Immature natural killer cell (primary cell): ENCODE measurements around the gene CEACAM21. TPM values are rescaled to one million over a fixed set of nuclear protein-coding genes. Genes with fewer than 3 reads are reported as not detected.

Experiments used
- DNase-seq, 3 donors: peaks; one replicate each; pipeline ENCODE4 v3.0.0; 2022; ENCODE audit warnings: mixed read lengths in 1 of 3
- H3K27ac Mint-ChIP-seq, 6 donors: one replicate each; pipeline ENCODE4 v1.8.0; 2020; ENCODE audit warnings: mixed read lengths in 6 of 6, mild to moderate bottlenecking in 5 of 6, inconsistent platforms in 4 of 6, moderate library complexity in 3 of 6
- H3K27me3 Mint-ChIP-seq, 3 donors: one replicate each; pipeline ENCODE4 v1.8.0; 2020 to 2021; ENCODE audit warnings: low read depth in 3 of 3, mild to moderate bottlenecking in 3 of 3, mixed read lengths in 3 of 3, moderate library complexity in 3 of 3, inconsistent platforms in 1 of 3
- H3K36me3 Mint-ChIP-seq, 3 donors: one replicate each; pipeline ENCODE4 v1.8.0; 2020; ENCODE audit warnings: mixed read lengths in 3 of 3, inconsistent platforms in 2 of 3, mild to moderate bottlenecking in 2 of 3
- H3K4me1 Mint-ChIP-seq, 2 donors: one replicate each; pipeline ENCODE4 v1.8.0; 2020; ENCODE audit warnings: inconsistent platforms in 2 of 2, mild to moderate bottlenecking in 2 of 2, mixed read lengths in 2 of 2, moderate library complexity in 1 of 2
- H3K4me3 Mint-ChIP-seq, 5 donors: one replicate each; pipeline ENCODE4 v1.8.0; 2020; ENCODE audit warnings: mild to moderate bottlenecking in 5 of 5, mixed read lengths in 5 of 5, inconsistent platforms in 3 of 5, moderate library complexity in 3 of 5
- H3K9me3 Mint-ChIP-seq, 6 donors: one replicate each; pipeline ENCODE4 v1.8.0; 2020; ENCODE audit warnings: mild to moderate bottlenecking in 6 of 6, mixed read lengths in 6 of 6, inconsistent platforms in 4 of 6, moderate library complexity in 3 of 6
- polyA plus RNA-seq, 3 donors: library from polyadenylated mRNA; unstranded; fragments of 300-500 nt; fragmentation: Illumina TruSeq; gene quantifications; one replicate each; pipeline ENCODE4 v1.2.3, GENCODE V29; 2021

The CEACAM21 gene
- 10 to 100 TPM; 16.0 to 44.9 (median 43.7) TPM for polyA plus RNA-seq

DNA sequence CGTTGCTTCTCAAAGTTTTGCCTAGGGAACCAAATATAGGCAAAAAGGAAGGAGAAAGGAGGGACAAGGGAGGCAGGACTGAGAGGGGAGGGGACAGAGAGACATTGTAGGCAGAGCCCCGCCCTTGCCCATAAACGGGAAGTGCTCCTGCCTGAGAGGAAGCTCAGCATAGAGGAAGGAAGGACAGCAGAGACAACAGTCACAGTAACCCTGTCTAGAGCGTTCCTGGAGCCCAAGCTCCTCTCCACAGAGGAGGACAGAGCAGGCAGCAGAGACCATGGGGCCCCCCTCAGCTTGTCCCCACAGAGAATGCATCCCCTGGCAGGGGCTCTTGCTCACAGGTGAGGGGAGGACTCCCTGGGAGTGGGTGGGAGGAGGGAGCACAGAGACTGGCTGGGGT, at the start of gene CEACAM21:
TSS of gene CEACAM21 (plus strand) at position 169 of the 400 bp plus-strand sequence. CDS start at position 278, 109 bp downstream.
- no peak for DNase-seq
- no peaks in the 10 kb centered on the region for H3K27me3 Mint-ChIP-seq
- peak within 1 kb of the TSS; percentile 64 to 80 (median 76) for H3K27ac Mint-ChIP-seq
- peaks cover 19 to 30% of the 10 kb centered on the region in 2 donors for H3K4me1 Mint-ChIP-seq
- peak within 1 kb of the TSS; percentile 4 to 68 (median 14) for H3K4me3 Mint-ChIP-seq
- H3K9me3 Mint-ChIP-seq = peaks cover 0 to 6% (median 0%) of the 10 kb centered on the region in 6 donors
- H3K36me3 Mint-ChIP-seq = peaks cover 15 to 39% (median 16%) of the 10 kb centered on the region in 3 donors

DNA sequence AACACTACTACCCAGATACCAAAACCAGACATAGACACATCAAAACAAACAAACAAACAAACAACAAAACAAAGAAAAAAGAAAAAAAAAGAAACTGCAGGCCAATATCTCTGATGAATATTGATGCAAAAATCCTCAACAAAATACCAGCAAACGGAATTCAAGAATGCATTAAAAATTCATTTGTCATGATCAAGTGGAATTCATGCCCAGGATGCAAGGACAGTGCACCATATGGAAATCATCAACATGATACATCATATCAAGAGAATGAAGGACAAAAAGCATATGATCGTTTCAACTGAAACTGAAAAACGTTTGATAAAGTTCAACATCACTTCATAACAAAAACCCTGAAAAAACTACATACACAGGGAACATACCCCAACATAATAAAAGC, 48.9 kb upstream of the CEACAM21 start:
- DNase-seq = no peak
- H3K4me1 Mint-ChIP-seq = peaks cover 41 to 45% of the 10 kb centered on the region in 2 donors
- H3K27me3 Mint-ChIP-seq = peaks cover 5 to 27% (median 18%) of the 10 kb centered on the region in 3 donors
- no peaks in the 10 kb centered on the region for H3K36me3 Mint-ChIP-seq
- H3K4me3 Mint-ChIP-seq = no peak overlapping the region
- no peaks in the 10 kb centered on the region for H3K9me3 Mint-ChIP-seq
- H3K27ac Mint-ChIP-seq = no peak overlapping the region

- no peaks in the 10 kb centered on the region for H3K9me3 Mint-ChIP-seq
- H3K4me1 Mint-ChIP-seq = peaks cover 36 to 41% of the 10 kb centered on the region in 2 donors
- DNase-seq = no peak
- H3K36me3 Mint-ChIP-seq = no peaks in the 10 kb centered on the region
- H3K27me3 Mint-ChIP-seq = peaks cover 5 to 29% (median 12%) of the 10 kb centered on the region in 3 donors
- no peak overlapping the region for H3K4me3 Mint-ChIP-seq
- no peak overlapping the region for H3K27ac Mint-ChIP-seq
These were observed 47.9 kb upstream of the CEACAM21 start for GRCh38 chr19:41528106-41528505.

DNA sequence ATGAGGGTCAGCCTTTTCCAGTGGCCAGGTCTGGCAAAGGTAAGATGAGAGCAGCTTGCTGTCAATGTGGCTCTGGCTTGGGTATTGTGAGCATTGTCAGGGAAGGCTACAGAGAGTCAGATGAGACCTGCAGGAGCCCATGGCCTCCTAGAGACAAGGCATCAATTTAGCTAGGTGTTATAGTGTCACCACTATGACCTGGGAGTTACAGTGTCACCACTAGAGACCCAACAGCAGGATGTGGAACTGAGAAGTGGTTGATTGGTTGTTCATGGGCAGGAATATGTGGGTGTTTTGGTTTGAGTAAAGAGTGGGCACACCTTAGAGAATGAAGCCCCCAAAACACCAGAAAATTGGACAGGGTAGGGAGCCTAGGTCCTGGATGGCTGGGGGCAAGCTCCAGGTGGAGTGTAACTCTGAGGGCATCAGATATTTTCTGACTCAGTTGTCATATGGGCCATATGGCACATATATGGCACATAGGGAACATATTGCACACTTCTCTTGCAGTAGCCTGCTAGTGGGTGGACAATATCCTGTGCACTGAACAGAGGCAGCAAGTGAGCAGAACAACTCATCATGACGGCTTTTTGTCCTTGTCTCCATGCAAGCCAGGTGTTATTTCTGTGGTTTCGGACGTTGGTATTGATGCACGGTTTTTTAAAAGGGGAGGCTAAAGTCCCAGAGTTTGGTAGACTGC, 46.3 kb upstream of the CEACAM21 start:
- Mint-ChIP-seq H3K27me3 (peaks cover 5 to 32% (median 12%) of the 10 kb centered on the region in 3 donors), H3K4me3 (peak overlapping the region; percentile 78 to 90 (median 87)), H3K4me1 (peaks cover 43 to 53% of the 10 kb centered on the region in 2 donors), H3K36me3 (no peaks in the 10 kb centered on the region), H3K27ac (peak overlapping the region in 5 of 6 donors; percentile 12 to 91 (median 85)), H3K9me3 (no peaks in the 10 kb centered on the region)
- no peak for DNase-seq

GRCh38 chr19:41530184-41530534, 45.8 kb upstream of the CEACAM21 start:
- H3K36me3 Mint-ChIP-seq = no peaks in the 10 kb centered on the region
- H3K27me3 Mint-ChIP-seq = peaks cover 5 to 32% (median 12%) of the 10 kb centered on the region in 3 donors
- peak in 2 of 3 donors; percentile 36 to 45 for DNase-seq
- H3K4me3 Mint-ChIP-seq = peak overlapping the region; percentile 78 to 90 (median 87)
- H3K27ac Mint-ChIP-seq = peak overlapping the region in 5 of 6 donors; percentile 63 to 91 (median 85)
- H3K9me3 Mint-ChIP-seq = no peaks in the 10 kb centered on the region
- H3K4me1 Mint-ChIP-seq = peaks cover 48 to 58% of the 10 kb centered on the region in 2 donors

GRCh38 chr19:41530761-41531301, 45.1 kb upstream of the CEACAM21 start:
- H3K4me1 Mint-ChIP-seq = peaks cover 52 to 65% of the 10 kb centered on the region in 2 donors
- peaks cover 5 to 30% (median 12%) of the 10 kb centered on the region in 3 donors for H3K27me3 Mint-ChIP-seq
- H3K36me3 Mint-ChIP-seq = no peaks in the 10 kb centered on the region
- peak overlapping the region; percentile 78 to 90 (median 87) for H3K4me3 Mint-ChIP-seq
- peak overlapping the region; percentile 85 to 94 (median 88) for H3K27ac Mint-ChIP-seq
- no peaks in the 10 kb centered on the region for H3K9me3 Mint-ChIP-seq
- no peak for DNase-seq

DNA sequence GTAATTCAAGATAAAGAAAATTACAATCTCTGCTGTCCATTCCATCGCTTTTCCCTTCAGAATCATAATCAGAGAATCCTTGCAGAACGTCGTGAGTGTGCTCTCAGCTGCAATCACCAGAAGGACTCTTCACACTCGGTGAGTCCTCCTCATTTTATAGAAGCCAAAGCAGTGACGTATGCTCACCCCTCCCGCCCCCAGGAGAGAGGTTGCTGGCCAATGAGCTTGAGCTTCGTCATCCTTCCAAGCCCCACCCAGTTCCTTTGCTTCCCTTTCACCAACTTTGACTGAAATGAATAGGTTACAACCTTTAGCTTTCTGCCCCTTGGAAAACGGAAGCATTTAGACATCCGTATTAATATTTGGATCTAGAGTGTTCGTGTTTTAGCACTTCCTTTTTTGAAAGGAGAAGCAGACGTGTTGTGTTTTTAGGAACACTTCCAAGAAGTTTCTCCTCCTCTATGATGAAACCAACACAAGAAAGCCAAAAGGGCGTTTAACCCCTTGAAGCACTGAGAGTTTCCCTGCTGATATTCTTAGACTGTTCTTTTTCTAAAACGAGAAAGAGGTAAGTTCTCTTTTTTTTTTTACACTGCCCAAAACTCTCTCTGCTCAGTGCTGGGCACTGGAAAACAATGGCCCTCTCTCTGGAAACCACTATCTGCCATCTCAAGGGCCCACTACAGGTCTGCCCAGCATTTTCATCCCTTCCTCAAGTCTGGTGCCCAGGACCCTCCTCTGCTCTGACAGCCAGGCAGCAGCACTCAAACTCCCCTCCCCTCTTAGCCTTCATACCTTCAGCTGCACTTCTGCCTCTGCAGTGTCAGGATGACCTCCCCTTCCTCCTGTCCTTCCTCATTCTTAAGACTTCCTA, 44.3 kb upstream of the CEACAM21 start:
- peaks cover 5 to 28% (median 14%) of the 10 kb centered on the region in 3 donors for H3K27me3 Mint-ChIP-seq
- no peaks in the 10 kb centered on the region for H3K36me3 Mint-ChIP-seq
- DNase-seq = peak; percentile 85 to 86 (median 86)
- H3K4me1 Mint-ChIP-seq = peaks cover 52 to 68% of the 10 kb centered on the region in 2 donors
- H3K4me3 Mint-ChIP-seq = peak overlapping the region; percentile 78 to 90 (median 87)
- H3K9me3 Mint-ChIP-seq = no peaks in the 10 kb centered on the region
- H3K27ac Mint-ChIP-seq = peak overlapping the region; percentile 85 to 94 (median 88)

DNA sequence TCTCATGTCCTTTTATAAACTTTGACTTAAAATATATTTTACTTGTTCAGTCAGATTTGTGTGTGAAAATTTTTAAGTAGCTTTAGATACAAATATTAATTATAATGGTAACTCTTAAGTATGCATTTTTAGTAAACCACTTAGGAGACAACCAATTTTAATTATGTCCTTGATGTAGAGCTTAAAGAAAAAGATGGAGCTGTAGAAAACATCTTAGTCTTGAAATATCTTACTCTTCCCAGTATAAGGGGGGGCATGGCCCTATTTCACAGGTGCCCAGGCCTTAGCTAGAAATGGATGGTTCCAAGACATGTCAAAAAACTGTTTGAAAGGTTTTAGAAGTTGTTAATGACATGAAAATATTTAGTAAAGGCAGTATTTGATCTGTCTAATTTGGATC, 43.4 kb upstream of the CEACAM21 start:
- peaks cover 52 to 68% of the 10 kb centered on the region in 2 donors for H3K4me1 Mint-ChIP-seq
- no peaks in the 10 kb centered on the region for H3K36me3 Mint-ChIP-seq
- DNase-seq = no peak
- H3K27me3 Mint-ChIP-seq = peaks cover 5 to 22% (median 14%) of the 10 kb centered on the region in 3 donors
- H3K27ac Mint-ChIP-seq = peak overlapping the region in 3 of 6 donors; percentile 85 to 91 (median 89)
- no peak overlapping the region for H3K4me3 Mint-ChIP-seq
- no peaks in the 10 kb centered on the region for H3K9me3 Mint-ChIP-seq

GRCh38 chr19:41533671-41534215, 42.2 kb upstream of the CEACAM21 start:
- H3K27ac Mint-ChIP-seq = peak overlapping the region in 2 of 6 donors; percentile 57 to 80
- no peaks in the 10 kb centered on the region for H3K36me3 Mint-ChIP-seq
- H3K4me1 Mint-ChIP-seq = peaks cover 52 to 67% of the 10 kb centered on the region in 2 donors
- no peaks in the 10 kb centered on the region for H3K9me3 Mint-ChIP-seq
- no peak for DNase-seq
- H3K27me3 Mint-ChIP-seq = peaks cover 2 to 20% (median 14%) of the 10 kb centered on the region in 3 donors
- H3K4me3 Mint-ChIP-seq = peak overlapping the region in 2 of 5 donors; percentile 9 to 30

- H3K27me3 Mint-ChIP-seq = peaks cover 0 to 16% (median 12%) of the 10 kb centered on the region in 3 donors
- no peaks in the 10 kb centered on the region for H3K9me3 Mint-ChIP-seq
- DNase-seq = no peak
- H3K4me3 Mint-ChIP-seq = peak overlapping the region in 4 of 5 donors; percentile 28 to 72 (median 66)
- H3K36me3 Mint-ChIP-seq = no peaks in the 10 kb centered on the region
- peak overlapping the region; percentile 46 to 86 (median 78) for H3K27ac Mint-ChIP-seq
- peaks cover 39 to 53% of the 10 kb centered on the region in 2 donors for H3K4me1 Mint-ChIP-seq
These were observed 40.8 kb upstream of the CEACAM21 start for GRCh38 chr19:41535029-41535622.

DNA sequence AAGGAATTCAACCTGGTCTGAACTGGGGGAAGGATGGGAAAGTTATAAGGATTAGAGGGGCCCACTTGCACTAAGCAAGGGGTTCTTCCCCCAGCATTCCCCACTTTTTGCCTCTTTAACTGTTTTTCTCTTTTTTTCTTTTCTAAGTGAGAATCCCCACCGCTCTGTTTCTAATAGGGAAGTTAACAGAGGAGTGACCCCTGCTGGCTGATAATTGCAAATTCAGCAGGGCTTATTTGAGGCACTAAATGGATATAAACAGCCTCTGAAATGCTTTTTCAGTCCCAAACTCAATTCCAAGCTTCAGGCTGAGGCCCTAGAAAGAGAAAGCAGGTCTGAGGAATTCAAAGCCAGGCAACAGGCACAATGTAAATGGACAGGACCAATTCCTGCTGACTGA, 38.2 kb upstream of the CEACAM21 start:
- no peaks in the 10 kb centered on the region for H3K36me3 Mint-ChIP-seq
- H3K27ac Mint-ChIP-seq = peak overlapping the region in 1 of 6 donors; percentile 25
- DNase-seq = no peak
- H3K4me1 Mint-ChIP-seq = peaks cover 24 to 40% of the 10 kb centered on the region in 2 donors
- H3K9me3 Mint-ChIP-seq = no peaks in the 10 kb centered on the region
- peaks cover 3 to 4% (median 4%) of the 10 kb centered on the region in 3 donors for H3K27me3 Mint-ChIP-seq
- H3K4me3 Mint-ChIP-seq = no peak overlapping the region

DNA sequence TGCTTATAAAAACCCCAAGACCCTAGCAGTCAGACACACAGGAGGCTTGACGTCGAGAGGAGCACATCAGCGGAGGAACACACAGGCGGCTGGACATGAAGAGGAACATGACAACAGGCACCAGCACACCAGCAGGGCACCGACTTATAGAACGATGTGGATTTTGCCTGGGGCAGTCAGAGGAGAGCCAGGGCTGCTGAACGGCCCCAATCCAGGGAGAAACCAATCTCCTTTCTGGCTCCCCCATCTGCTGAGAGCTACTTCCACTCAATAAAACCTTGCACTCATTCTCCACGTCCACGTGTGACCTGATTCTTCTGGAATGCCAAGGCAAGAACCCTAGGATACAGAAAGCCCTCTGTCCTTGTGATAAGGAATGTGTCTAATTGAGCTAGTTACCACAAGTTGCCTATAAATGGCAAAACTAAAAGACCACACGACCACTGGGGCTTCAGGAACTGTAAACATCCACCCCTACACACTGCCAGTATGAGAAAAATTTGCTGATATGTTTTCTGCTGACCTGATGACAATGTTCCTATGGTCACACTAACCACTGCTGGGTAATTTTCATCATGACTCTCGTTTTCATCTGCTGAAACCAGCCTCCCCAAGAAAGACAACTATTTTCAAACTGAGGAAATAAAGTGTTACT, 35.8 kb upstream of the CEACAM21 start:
- Mint-ChIP-seq H3K27ac (no peak overlapping the region), H3K27me3 (peaks cover 0 to 4% (median 3%) of the 10 kb centered on the region in 3 donors), H3K4me3 (no peak overlapping the region), H3K4me1 (peaks cover 21 to 39% of the 10 kb centered on the region in 2 donors), H3K36me3 (no peaks in the 10 kb centered on the region), H3K9me3 (no peaks in the 10 kb centered on the region)
- no peak for DNase-seq
